ENCODE measurements around the gene ANKRD24.
"Not testable (repeated sequence)": the region's sequence is repeated elsewhere in the genome, so short reads cannot be mapped to it uniquely, and the experiment has no call there.

ANKRD24 gene

DNA sequence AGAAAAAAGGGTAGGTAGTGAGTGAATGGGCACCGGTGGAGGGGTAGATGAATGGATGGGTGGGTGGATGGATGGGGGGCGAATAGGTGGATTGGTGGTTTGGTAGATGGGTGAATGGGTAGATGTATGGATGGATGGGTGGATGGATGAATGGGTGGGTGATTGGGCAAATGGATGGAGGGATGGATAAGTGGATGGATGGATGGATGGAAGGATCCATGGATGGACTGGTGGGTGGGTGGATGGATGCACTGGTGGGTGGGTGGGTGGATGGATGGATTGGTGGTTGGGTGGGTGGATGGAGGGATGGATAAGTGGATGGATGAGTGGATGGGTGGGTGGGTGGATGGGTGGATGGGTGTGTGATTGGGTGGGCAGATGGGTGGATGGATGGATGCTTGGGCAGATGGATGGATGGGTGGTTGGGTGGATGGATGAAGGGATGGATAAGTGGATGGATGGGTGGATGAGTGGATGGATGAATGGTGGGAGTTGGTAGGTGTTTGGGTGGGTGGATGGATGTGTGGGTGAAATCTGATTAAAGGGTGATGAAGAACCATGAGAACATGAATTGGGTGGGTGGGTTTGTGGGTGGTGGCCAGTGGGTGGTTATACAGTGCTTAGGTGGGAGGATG, 2.3 kb downstream of the ANKRD24 start:
- no peak for DNase-seq (ENCODE audit: low read depth)
- H3K4me3 ChIP-seq (ENCODE audit: low read depth, low read length) = no peak overlapping the region
- TF ChIP-seq, protein P1, sequence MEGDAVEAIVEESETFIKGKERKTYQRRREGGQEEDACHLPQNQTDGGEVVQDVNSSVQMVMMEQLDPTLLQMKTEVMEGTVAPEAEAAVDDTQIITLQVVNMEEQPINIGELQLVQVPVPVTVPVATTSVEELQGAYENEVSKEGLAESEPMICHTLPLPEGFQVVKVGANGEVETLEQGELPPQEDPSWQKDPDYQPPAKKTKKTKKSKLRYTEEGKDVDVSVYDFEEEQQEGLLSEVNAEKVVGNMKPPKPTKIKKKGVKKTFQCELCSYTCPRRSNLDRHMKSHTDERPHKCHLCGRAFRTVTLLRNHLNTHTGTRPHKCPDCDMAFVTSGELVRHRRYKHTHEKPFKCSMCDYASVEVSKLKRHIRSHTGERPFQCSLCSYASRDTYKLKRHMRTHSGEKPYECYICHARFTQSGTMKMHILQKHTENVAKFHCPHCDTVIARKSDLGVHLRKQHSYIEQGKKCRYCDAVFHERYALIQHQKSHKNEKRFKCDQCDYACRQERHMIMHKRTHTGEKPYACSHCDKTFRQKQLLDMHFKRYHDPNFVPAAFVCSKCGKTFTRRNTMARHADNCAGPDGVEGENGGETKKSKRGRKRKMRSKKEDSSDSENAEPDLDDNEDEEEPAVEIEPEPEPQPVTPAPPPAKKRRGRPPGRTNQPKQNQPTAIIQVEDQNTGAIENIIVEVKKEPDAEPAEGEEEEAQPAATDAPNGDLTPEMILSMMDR (IDR thresholded peaks at IDR 0.05; ENCODE audit: low read depth, low read length, missing control alignments) = no peak

DNA sequence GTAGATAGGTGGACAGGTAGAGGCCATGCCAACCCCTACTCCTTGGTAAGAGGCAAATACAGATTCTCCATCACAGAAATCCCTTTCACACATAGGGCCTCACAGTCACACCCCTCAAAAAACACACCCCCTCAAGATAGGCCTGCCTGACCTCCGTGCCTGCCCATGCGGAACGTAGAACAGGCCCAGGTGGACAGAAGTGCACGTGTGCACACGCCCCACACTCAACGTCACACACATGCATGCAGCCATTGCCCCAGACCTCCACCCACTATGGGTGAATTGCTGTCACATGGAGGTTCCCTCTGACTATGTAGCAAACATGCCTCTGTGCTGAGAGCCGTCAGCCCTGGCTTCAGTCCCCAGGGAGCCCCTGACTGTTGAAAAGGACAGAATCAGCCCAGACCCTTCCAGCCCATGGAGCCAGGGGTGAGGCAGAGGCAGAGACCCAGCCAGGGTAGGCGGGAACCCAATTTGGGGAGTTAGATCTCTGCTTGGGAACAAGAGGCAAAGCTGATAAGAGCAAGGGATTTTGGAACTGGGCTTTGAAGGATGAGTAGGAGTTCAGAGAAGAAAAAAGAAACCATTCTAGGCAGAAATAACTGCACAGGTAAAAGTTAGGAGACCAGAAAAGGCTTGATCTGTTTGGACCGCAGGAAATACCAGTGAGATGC, 3.1 kb downstream of the ANKRD24 start:
- no peak overlapping the region for H3K4me3 ChIP-seq (ENCODE audit: low read depth, low read length)
- no peak for DNase-seq (ENCODE audit: low read depth)
- TF ChIP-seq, protein P1 (IDR thresholded peaks at IDR 0.05; ENCODE audit: low read depth, low read length, missing control alignments) = no peak

DNA sequence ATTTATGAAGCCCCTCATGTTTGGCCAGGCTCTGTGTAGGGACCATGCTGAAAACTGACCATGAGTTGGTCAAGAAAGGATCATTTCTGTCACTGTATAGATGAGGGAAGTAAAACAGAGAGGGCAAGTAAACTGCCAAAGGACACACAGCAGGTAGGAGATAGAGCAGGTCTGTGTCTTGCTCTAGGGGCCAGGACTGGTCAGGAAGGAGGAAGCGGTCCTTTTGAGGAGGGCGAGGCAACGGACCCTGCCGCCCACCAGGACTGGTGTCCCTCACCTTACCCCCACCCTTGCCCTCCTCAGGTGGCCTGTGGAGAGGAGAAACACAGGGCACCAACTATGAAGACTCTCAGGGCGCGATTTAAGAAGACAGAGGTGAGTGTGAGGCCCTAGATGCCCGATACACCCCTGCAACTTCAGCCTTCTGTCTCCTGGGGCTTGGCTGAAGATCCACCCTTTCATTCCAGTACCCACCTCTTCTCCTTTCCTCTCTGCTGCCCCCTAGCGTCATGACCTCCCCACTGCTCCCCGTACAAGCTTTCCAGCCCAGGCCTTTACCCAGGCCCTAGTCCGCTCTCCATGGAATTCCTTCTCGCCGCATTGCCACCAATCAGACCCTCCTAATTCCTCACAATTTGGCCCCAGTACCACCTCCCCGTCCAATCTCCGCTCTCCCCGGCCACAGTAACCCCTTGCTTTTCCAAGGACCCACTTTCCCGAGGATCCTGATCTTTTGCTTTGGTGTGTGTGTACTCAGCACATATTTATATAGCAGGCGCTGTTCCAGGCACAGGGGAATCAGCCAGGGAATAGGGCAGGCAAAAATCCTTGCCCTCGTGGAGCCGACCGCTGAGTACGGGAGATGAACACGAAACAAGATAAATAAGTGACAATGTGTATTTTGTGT, 3.9 kb downstream of the ANKRD24 start:
- no peak for DNase-seq (ENCODE audit: low read depth)
- TF ChIP-seq, protein P1 (IDR thresholded peaks at IDR 0.05; ENCODE audit: low read depth, low read length, missing control alignments) = peak; percentile 94
- H3K4me3 ChIP-seq (ENCODE audit: low read depth, low read length) = no peak overlapping the region

DNA sequence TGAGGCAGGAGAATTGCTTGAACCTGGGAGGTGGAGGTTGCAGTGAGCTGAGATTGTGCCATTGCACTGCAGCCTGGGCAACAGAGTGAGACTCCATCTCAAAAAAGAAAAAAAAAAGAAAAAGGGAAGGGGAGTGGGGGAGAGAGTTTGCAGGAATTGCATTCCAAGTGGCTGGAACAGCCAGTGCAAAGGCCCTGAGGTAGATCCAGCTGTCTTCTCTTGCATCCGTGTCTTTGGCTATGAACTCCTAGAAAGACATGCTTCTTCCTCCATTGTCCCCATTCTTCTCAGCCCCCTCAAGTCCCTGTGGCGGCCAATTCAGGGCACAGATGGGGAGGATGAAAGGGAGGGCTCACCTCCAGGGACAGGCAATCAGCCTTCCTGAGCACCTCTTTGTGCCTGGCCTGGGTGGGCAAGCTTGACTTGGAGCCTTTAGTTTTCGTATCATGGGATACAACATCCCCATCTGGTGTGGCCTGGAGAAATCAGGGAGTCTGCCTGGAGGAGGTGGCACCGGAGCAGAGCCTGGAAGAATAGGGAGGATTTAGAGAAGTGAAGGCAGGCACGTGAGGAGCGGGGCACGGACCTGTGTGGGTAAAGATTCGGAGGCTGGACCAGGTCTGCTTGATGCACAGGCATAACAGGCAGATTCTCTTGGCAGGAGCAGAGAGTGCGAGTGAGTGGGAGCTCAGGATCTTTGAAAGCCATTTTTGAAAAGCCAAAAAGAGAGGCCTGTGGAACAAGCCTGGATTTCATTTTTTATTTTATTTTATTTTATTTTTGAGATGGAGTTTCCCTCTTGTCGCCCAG, 5.0 kb downstream of the ANKRD24 start:
- H3K4me3 ChIP-seq (ENCODE audit: low read depth, low read length) = no peak overlapping the region
- TF ChIP-seq, protein P1 (IDR thresholded peaks at IDR 0.05; ENCODE audit: low read depth, low read length, missing control alignments) = no peak
- DNase-seq (ENCODE audit: low read depth) = no peak

DNA sequence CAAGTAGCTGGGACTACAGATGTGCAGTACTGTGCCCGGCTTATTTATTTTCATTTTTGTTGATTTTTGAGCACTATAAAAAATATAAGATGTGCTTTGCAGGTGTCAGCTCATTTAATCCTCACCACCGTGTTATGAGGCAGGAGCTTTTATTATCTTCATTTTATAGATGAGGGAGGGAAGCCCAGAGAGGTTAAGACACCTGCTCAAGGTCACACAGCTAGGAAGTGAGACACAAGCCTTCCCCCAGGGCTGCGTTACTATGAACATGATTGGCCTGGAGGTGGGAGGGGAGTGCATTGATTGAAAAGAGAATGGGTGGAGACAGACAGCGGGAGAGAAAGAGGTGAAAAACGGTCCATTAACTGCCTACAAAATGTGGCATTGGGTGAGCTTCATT, 7.2 kb downstream of the ANKRD24 start:
- DNase-seq (ENCODE audit: low read depth) = no peak
- H3K4me3 ChIP-seq (ENCODE audit: low read depth, low read length) = no peak overlapping the region
- TF ChIP-seq, protein P1 (IDR thresholded peaks at IDR 0.05; ENCODE audit: low read depth, low read length, missing control alignments) = no peak

DNA sequence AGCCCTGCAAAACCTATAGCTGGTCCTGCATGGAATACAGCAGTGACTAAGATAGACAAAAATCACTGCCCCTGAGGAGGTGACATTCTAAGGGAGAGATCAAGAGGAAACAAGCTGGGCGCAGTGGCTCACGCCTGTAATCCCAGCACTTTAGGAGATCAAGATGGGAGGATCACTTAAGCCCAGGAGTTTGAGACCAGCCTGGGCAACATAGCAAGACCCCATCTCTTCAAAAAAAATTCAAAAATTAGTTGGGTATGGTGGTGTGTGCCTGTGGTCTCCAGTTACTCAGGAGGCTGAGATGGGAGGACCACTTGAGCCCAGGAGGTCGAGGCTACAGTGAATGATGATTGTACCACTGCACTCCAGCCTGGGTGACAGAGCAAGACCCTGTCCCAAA, 10.0 kb downstream of the ANKRD24 start:
- H3K4me3 ChIP-seq (ENCODE audit: low read depth, low read length); DNase-seq (ENCODE audit: low read depth): not testable (repeated sequence)

All from GM12864 (cell line).